Memory B cell (primary cell): ENCODE measurements around the gene KRT32.

Experiments
- ATAC-seq: fragments of 150-1000 bp; cut with Tn5 transposase; 2 replicates; pipeline ENCODE4 v1.10.0; 2021; ENCODE audit warnings: low read depth, mild to moderate bottlenecking, moderate library complexity
- DNase-seq, 2 donors: peaks; one replicate each; pipeline ENCODE4 v3.0.0; 2022; ENCODE audit warnings: low spot score in 2 of 2
- H3K27ac Mint-ChIP-seq: one replicate; pipeline ENCODE4 v1.8.0; 2022; ENCODE audit warnings: mild to moderate bottlenecking, moderate library complexity, mixed read lengths
- H3K27me3 Mint-ChIP-seq: one replicate; pipeline ENCODE4 v1.8.0; 2022; ENCODE audit warnings: mixed read lengths
- H3K36me3 Mint-ChIP-seq: one replicate; pipeline ENCODE4 v1.8.0; 2022; ENCODE audit warnings: mild to moderate bottlenecking, mixed read lengths
- H3K4me1 Mint-ChIP-seq: one replicate; pipeline ENCODE4 v1.8.0; 2022; ENCODE audit warnings: mixed read lengths
- H3K4me3 Mint-ChIP-seq: one replicate; pipeline ENCODE4 v1.8.0; 2022; ENCODE audit warnings: mild to moderate bottlenecking, moderate library complexity, mixed read lengths
- H3K9me3 Mint-ChIP-seq: one replicate; pipeline ENCODE4 v1.8.0; 2022; ENCODE audit warnings: mixed read lengths

KRT32 gene

DNA sequence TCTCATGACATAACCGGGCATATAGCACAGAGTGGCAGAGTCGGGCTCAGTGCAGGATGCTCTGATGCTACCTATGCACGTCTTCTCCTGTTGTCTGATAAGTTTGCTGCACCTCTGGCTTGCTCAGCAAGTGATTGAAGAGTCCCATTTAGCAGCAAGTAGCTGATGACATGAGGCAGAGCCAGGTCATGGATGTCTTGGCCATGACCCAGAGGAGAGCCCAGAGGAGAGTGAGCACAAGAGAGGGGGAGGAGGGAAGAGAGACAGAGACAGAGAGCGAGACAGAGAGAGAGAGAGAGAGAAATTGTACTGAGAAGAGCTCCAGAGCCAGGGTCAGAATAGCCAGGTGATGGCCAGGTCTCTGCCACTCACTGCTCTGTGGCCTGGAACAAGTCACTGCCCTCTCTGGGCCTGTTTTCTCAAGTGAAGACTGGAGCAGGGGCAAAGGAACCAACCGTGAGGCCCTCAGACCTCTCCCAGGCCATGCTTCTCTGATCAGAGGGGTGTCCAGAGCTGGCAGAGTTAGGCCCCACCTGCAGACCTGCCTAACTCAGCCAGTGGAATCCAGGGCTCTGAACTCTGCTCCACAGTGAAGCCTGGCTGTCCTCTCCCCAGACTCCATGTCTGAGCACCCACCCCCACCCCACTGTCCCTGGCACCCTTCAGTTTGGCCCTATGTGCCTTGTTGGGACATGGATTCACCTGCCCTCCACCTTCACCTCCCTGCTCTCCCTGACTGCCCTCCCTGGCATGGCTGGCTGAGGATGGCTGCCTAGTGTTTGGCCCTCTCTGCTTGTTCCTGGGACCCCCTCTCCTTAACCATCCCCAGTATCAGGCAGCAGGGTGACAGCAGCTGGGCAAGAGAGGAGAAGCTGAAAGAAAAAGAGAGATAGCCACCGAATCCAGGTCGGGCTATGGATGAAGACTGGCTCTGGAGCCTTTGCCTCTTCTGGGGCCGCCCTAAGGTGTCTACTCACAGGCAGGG is 18.0 kb upstream of the KRT32 start:
- Mint-ChIP-seq H3K4me1 (peaks cover 3% of the 10 kb centered on the region), H3K9me3 (no peaks in the 10 kb centered on the region), H3K27me3 (peaks cover 10% of the 10 kb centered on the region), H3K27ac (no peak overlapping the region), H3K36me3 (no peaks in the 10 kb centered on the region), H3K4me3 (no peak overlapping the region)
- ATAC-seq (no peak), DNase-seq (no peak)

DNA sequence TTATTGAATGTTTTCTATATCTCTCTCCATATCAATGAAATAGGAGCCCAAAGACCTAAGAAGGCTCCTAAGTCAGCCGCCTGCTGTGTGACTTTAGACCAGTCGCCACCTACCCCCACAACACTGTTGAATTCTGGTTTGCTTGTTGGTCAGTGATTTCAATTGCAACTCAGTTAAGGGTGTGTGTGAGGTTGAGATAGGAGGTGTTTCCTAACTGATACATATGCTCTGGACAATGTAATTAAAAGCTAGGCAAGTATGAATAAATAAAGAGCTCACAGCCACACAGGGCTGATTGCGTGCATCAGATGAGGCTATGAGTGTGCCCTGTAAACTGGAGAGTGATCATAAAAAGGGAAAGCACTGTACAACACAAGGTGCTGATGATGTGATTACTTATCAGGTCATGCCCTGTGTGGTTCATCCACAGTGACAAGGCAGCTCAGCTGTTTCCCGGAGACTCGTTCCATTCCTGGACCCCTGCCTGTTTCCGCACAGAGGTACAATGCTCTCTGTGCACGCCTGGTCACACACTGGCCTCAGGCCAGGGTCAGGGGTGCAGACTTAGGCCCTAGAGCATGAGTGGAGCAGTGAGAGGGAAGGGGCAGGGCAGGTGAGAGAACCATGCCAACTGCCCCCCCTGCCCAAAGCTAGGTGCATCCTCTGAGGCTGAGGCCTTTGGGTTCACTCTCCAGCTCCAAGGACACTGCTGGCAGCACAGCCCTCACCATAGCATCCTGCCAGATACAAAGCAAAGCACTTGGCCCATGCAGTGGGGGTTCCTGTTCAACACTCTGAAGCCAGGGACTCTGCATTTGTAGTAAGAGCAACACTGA is 17.0 kb upstream of the KRT32 start:
- Mint-ChIP-seq H3K9me3 (no peaks in the 10 kb centered on the region), H3K4me1 (peaks cover under 1% of the 10 kb centered on the region), H3K27me3 (peaks cover 9% of the 10 kb centered on the region), H3K27ac (no peak overlapping the region), H3K4me3 (no peak overlapping the region), H3K36me3 (no peaks in the 10 kb centered on the region)
- DNase-seq (no peak), ATAC-seq (no peak)

DNA sequence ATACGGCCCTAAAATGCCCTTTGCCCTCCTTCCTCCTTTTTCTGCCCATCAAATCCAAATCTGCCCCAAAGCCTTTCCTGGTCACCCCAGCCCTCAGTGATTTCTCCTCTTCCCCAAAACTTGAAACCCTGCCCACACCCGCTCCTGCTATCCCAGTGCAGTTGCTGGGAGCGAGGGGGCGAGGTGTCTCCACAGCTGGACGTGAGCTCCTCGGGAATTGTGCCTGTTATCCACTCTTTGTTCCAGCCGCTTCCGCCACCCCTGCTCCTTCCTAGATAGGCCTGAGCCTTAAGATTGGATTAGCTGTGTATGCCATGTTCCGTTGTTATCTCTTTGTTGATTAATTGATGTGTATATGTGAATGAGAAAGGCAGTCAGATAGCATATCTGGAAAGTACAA is 16.3 kb upstream of the KRT32 start:
- ATAC-seq (no peak), DNase-seq (no peak)
- Mint-ChIP-seq H3K27ac (no peak overlapping the region), H3K27me3 (peaks cover 11% of the 10 kb centered on the region), H3K36me3 (no peaks in the 10 kb centered on the region), H3K9me3 (no peaks in the 10 kb centered on the region), H3K4me3 (no peak overlapping the region), H3K4me1 (peaks cover 4% of the 10 kb centered on the region)

DNA sequence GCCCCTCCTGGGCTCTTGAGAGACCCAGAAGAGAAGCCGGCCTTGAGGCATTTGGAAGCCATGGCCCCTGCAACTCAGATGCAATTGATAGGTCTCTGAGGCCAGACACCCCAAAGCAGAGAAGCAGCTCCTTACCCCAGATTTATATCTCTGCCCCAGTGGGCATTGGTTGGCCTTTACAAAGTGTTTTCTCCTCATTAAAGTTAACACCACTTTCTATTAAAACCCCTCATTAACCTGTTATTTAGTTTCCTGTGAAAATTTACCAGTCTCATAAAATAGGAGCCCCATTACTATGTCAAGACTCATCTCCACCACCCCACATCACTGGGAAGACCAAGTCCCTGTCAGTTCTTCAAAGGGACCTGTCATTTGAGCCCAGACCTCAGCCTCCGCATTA is 13.8 kb upstream of the KRT32 start, which contains the start of gene KRT35:
Gene KRT35 (minus strand): TSS at position 116 of the 400 bp plus-strand sequence. CDS start 54 bp downstream, at position 62.
- H3K27ac Mint-ChIP-seq: no peak within 1 kb of the TSS
- H3K9me3 Mint-ChIP-seq: no peaks in the 10 kb centered on the region
- ATAC-seq: no peak

DNA sequence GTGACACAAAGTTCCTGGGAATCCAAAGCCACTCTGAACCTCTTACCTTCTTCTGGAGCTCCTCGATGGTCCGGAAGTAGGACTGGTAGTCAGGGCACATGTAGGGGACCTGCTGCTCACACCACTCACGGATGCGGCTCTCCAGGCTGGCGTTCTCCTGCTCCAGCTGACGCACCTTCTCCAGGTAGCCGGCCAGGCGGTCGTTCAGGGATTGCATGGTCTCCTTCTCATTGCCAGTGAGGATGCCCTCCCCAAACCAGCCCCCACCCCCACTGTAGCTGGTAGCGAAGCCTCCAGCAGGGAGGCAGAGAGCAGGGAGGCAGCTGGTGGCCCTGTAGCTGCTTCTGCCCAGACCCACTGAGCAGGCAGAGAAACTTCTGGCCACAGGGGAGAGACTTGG is 13.4 kb upstream of the KRT32 start:
- ATAC-seq (no peak), DNase-seq (no peak)
- peaks cover 4% of the 10 kb centered on the region for H3K4me1 Mint-ChIP-seq
- no peak overlapping the region for H3K27ac Mint-ChIP-seq
- H3K27me3 Mint-ChIP-seq: peaks cover 5% of the 10 kb centered on the region
- H3K4me3 Mint-ChIP-seq: no peak overlapping the region
- no peaks in the 10 kb centered on the region for H3K36me3 Mint-ChIP-seq
- no peaks in the 10 kb centered on the region for H3K9me3 Mint-ChIP-seq

More for the DNA sequence above, 13.8 kb upstream of the KRT32 start, which contains the start of gene KRT35:
- no peaks in the 10 kb centered on the region for H3K36me3 Mint-ChIP-seq
- peaks cover 6% of the 10 kb centered on the region for H3K27me3 Mint-ChIP-seq
- no peak for DNase-seq
- no peak within 1 kb of the TSS for H3K4me3 Mint-ChIP-seq
- H3K4me1 Mint-ChIP-seq: peaks cover 4% of the 10 kb centered on the region

DNA sequence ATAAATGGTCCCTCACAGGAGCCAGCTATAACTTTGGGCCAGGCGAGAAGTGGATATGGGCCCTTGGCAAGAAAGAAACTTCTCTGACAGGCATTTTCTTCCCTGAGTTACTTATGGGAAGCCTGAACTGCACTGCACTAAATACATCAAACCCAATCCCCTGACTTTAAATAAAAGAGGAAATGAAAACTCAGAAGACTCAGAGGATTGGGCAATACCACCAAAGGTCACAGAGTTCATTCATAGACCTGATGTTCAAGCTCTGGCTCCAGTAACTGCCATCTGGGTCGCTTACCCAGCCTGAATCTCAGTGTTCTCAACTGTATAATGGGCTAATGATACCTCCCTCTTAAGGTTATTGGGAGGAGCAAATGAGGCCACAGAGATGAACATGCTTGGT is 12.9 kb upstream of the KRT32 start:
- ATAC-seq (peak; percentile 64), DNase-seq (no peak)
- H3K27me3 Mint-ChIP-seq: peaks cover 4% of the 10 kb centered on the region
- H3K4me3 Mint-ChIP-seq: no peak overlapping the region
- H3K4me1 Mint-ChIP-seq: peaks cover 4% of the 10 kb centered on the region
- no peaks in the 10 kb centered on the region for H3K9me3 Mint-ChIP-seq
- H3K36me3 Mint-ChIP-seq: no peaks in the 10 kb centered on the region
- no peak overlapping the region for H3K27ac Mint-ChIP-seq

DNA sequence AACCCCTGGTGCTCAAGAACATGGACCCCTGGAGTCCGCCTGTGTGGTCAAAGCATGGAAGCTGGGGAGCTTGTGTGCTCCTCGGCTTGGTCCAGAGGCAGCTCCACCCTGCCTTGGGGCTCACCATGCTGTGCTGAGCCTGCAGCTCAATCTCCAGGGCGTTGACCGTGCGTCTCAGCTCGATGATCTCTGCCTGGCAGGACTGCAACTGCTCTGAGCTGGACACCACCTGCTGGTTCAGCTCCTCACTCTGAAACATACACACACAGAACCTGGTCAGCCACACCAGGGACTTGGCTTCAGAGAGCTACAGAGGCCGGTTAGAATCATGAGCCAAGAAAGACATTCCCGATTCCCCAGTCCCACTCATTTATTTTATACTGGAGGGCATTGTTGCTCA is 11.1 kb upstream of the KRT32 start:
- ATAC-seq: no peak
- no peak overlapping the region for H3K4me3 Mint-ChIP-seq
- peaks cover 4% of the 10 kb centered on the region for H3K4me1 Mint-ChIP-seq
- H3K27me3 Mint-ChIP-seq: peaks cover 4% of the 10 kb centered on the region
- DNase-seq: no peak
- H3K27ac Mint-ChIP-seq: no peak overlapping the region
- H3K9me3 Mint-ChIP-seq: peaks cover 2% of the 10 kb centered on the region
- no peaks in the 10 kb centered on the region for H3K36me3 Mint-ChIP-seq

DNA sequence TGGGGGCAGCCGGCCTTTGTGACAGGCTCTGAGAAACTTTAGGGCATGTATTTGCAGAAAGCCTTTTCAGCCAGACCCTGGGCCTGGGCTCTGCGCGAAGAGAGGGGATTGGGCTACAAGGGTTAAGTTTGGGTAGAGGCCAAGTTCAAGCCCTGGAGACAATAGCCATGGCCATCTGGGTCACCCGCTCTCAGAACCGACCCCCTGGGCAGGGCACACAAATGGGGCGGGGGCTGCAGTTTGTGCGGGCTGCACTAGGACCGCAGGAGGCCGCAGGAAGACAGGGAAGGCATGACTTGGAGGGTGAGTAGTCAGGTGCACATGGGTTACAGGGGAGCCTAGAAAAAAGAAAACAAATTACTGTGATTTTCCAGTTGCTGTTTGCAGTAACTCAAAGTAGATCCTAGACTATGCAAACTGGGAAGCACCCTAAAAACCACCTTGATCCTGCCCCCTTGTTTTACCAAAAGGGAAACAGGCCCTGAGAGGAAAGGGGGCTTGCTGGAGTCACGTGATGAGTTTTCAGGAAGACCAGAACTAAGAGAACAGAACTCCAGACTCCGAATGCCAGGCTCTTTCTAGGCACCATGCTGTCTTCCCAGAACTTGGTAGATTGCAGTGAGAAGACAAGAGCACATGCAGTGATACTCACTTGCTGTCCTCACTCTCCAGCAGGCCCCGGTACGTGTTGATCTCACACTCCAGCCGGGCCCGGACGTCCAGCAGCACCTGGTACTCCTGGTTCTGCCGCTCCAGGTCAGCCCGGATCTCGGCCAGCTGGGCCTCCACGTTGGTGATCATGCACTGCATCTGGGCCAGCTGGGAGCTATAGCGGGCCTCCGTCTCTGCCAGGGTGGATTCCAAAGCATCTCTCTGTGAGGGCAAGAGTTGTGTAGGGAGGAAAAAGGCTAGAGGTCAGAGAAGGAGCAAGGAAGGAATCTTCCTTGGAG is 10.0 kb upstream of the KRT32 start:
- DNase-seq (no peak), ATAC-seq (no peak)
- peaks cover 4% of the 10 kb centered on the region for H3K9me3 Mint-ChIP-seq
- no peak overlapping the region for H3K4me3 Mint-ChIP-seq
- peaks cover 6% of the 10 kb centered on the region for H3K27me3 Mint-ChIP-seq
- no peak overlapping the region for H3K27ac Mint-ChIP-seq
- peaks cover 2% of the 10 kb centered on the region for H3K36me3 Mint-ChIP-seq
- peaks cover 4% of the 10 kb centered on the region for H3K4me1 Mint-ChIP-seq

DNA sequence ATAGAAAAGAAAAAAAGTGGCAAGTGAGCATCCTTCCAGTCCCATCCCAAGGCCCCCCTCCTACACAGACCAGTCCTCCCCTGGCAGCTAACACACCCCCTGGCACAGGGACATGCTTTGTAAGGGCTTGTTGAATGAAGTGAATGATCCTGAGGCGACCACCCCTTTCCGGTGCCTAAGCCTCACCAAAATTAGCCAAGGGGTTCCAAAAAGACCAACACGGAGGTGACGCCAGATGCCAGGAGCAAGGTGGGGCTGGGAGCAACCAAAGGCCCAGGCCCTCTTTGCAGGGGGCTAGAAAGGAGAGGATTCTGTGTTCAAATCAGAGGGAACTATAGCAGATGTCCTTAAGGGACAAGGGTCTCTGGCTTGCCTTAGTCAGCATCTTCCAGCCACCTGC is 8.2 kb upstream of the KRT32 start:
- Mint-ChIP-seq H3K27me3 (peaks cover 8% of the 10 kb centered on the region), H3K9me3 (peaks cover 4% of the 10 kb centered on the region), H3K4me3 (no peak overlapping the region), H3K36me3 (peaks cover 2% of the 10 kb centered on the region), H3K4me1 (peaks cover 4% of the 10 kb centered on the region), H3K27ac (no peak overlapping the region)
- ATAC-seq (no peak), DNase-seq (no peak)

DNA sequence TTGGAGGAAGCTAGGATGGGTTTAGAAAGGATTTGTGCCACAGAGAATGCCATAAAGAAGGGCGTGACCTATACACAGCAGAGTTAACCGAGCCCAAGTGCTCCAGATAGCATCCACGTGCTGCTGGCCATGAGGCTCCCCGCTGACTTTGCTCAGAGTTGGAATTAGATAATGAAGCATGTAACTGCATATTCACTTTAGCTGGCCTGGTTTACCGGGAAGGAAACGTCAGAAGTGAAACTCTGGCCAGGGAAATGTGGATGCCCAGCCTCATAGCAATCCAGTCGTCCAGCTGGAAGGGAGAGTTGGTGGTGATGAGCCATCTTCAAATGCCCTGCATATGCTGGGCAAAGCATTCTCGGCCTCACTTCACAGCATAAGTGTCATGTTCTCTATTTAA is 7.7 kb upstream of the KRT32 start:
- Mint-ChIP-seq H3K36me3 (peaks cover 2% of the 10 kb centered on the region), H3K27ac (no peak overlapping the region), H3K27me3 (peaks cover 8% of the 10 kb centered on the region), H3K4me1 (peaks cover 4% of the 10 kb centered on the region), H3K4me3 (no peak overlapping the region), H3K9me3 (peaks cover 4% of the 10 kb centered on the region)
- no peak for DNase-seq
- ATAC-seq: no peak

DNA sequence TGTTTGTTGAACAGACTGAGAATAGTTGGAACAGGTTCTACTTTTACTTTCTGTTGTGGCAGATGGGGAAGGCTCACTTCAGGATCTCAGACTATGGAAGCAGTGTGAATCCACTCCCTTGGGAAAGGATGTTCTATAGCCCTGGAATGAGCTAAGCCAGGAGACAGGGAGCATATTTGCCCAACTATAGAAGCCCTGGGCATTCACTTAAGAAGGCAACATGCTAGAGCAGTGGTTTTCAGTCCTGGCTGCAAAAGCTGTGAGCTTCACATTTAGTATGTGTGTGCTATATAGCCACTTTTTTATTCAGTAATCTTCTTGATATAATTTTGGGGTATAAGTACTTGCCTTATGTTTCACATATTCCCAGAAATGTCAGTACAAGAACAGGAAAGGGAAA is 1.2 kb upstream of the KRT32 start:
- peaks cover 2% of the 10 kb centered on the region for H3K9me3 Mint-ChIP-seq
- ATAC-seq (no peak), DNase-seq (no peak)
- H3K27me3 Mint-ChIP-seq: peaks cover 12% of the 10 kb centered on the region
- peaks cover 2% of the 10 kb centered on the region for H3K36me3 Mint-ChIP-seq
- no peak overlapping the region for H3K27ac Mint-ChIP-seq
- no peak overlapping the region for H3K4me3 Mint-ChIP-seq
- H3K4me1 Mint-ChIP-seq: no peaks in the 10 kb centered on the region

DNA sequence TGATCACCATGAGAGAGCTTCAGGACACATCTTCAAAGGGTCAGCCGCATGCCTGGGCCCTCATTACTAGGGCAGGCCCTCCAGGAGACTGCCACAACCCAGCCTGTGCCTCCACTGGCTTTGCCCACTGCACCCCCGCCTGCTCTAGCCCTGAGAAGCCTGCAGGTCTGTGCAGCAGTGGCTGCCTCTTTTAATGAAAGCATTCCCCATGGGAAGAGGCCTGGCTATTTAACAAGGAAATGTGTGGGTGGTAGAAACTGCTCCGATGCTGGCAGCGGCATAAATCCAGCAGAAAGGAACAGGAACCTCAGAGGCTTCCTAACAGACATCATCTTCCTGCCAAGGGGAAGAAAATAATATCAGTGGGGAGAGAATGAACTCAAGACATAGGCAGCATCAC is 375 bp upstream of the KRT32 start:
- DNase-seq (no peak), ATAC-seq (no peak)
- Mint-ChIP-seq H3K4me3 (no peak overlapping the region), H3K4me1 (no peaks in the 10 kb centered on the region), H3K27me3 (peaks cover 10% of the 10 kb centered on the region), H3K36me3 (no peaks in the 10 kb centered on the region), H3K9me3 (no peaks in the 10 kb centered on the region), H3K27ac (no peak overlapping the region)

DNA sequence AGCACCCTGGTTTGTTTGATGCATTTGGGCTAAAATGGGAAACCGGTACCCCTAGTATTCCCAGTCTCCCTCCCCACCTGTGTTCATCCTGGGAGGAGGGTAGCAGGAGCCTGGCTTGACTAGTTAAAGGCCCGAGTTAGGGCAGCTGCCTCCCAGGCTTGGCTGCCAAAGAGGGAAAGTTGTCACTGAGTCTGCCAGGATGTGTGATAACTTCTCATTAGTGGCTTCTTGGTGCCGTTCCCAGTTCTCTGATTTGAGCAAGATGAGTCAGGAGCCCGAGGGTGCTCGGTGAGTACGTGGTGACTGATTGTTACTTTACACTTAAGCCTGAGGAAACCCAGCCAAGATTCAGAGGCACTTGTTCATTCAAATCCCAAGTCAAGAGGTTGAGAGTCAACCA is 2.5 kb downstream of the KRT32 start:
- H3K27ac Mint-ChIP-seq: no peak overlapping the region
- DNase-seq: no peak
- H3K36me3 Mint-ChIP-seq: no peaks in the 10 kb centered on the region
- H3K27me3 Mint-ChIP-seq: peaks cover 11% of the 10 kb centered on the region
- no peaks in the 10 kb centered on the region for H3K4me1 Mint-ChIP-seq
- no peak for ATAC-seq
- no peaks in the 10 kb centered on the region for H3K9me3 Mint-ChIP-seq
- no peak overlapping the region for H3K4me3 Mint-ChIP-seq
